Measurements from ENCODE around the gene CMKLR1. TPM values are rescaled to one million over a fixed set of nuclear protein-coding genes. Genes with fewer than 3 reads are reported as not detected.

The CMKLR1 gene
- total and polyA plus RNA-seq, 2 donors (not counting 1 experiment from before 2014, with no cell fraction given), result 0.06 to 0.54 TPM

DNA sequence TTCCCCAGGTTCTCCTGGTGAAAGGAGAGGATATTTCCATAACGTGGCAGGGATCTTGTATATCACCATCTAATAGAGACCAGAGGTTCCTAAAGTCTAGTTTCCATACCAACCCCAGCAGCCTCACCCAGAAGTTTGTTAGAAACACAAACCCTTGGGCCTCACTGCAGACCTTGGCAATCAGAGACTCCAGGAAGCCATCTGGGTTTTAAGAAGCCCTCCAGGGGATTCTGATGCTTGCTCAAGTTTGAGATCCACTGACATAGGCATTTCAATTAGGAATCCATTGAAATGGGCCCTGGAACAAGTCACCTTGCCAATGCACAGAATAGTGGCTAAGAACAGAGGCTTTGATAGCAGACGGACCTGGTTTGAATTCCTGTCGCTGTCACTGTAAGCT, 2.2 kb upstream of the CMKLR1 start:
- Histone ChIP-seq H3K36me3 (replicated peaks in 1 of 2; ENCODE audit: control extremely low read depth in 1 of 2, control insufficient read depth in 1 of 2, extremely low read depth in 1 of 2, insufficient read depth in 2 of 2, low read length in 1 of 2) (no peaks in the 10 kb centered on the region), H3K79me2 (ENCODE audit: control insufficient read depth, insufficient read depth, low read length) (no peaks in the 10 kb centered on the region), H3K4me2 (replicated peaks; ENCODE audit: low read depth, low read length, poor library complexity, severe bottlenecking) (no peak overlapping the region), H2AFZ (ENCODE audit: insufficient read depth, low read depth, low read length, poor library complexity, severe bottlenecking) (no peak overlapping the region), H4K20me1 (ENCODE audit: control insufficient read depth, insufficient read depth, low read length, poor library complexity, severe bottlenecking) (no peaks in the 10 kb centered on the region), H3K4me3 (ENCODE audit: control extremely low read depth in 1 of 5, extremely low read depth in 1 of 5, insufficient read depth in 1 of 5, low read depth in 2 of 5, low read length in 4 of 5) (no peak overlapping the region), H3K9ac (ENCODE audit: low read length) (no peak overlapping the region), H3K4me1 (ENCODE audit: control insufficient read depth in 2 of 2, insufficient read depth in 2 of 2, low read length in 2 of 2) (no peaks in the 10 kb centered on the region), H3K27me3 (replicated peaks in 1 of 4; ENCODE audit: control extremely low read depth in 1 of 4, control insufficient read depth in 3 of 4, insufficient read depth in 4 of 4, low read length in 3 of 4) (peaks cover 0 to 25% (median 3%) of the 10 kb centered on the region in 4 experiments), H3K27ac (ENCODE audit: low read length in 2 of 2) (no peak overlapping the region), H3K9me3 (ENCODE audit: control extremely low read depth in 1 of 3, control insufficient read depth in 2 of 3, insufficient read depth in 1 of 3, low read length in 2 of 3) (peaks cover 0 to 3% (median 0%) of the 10 kb centered on the region in 3 donors)
- no peak for ATAC-seq (ENCODE audit: low read depth)
- DNase-seq, result no peak
- Mint-ChIP-seq H3K27ac (no peak overlapping the region), H3K27me3 (peaks cover 56% of the 10 kb centered on the region), H3K9me3 (ENCODE audit: insufficient read depth) (peaks cover 3% of the 10 kb centered on the region), H3K4me3 (no peak overlapping the region), H3K4me1 (no peaks in the 10 kb centered on the region)
- intact Hi-C loops (cut with micrococcal nuclease), result no loop called here
- CTCF ChIA-PET, result no interaction called here
- POLR2A ChIA-PET, result no interaction called here
- TF ChIP-seq, protein P1, sequence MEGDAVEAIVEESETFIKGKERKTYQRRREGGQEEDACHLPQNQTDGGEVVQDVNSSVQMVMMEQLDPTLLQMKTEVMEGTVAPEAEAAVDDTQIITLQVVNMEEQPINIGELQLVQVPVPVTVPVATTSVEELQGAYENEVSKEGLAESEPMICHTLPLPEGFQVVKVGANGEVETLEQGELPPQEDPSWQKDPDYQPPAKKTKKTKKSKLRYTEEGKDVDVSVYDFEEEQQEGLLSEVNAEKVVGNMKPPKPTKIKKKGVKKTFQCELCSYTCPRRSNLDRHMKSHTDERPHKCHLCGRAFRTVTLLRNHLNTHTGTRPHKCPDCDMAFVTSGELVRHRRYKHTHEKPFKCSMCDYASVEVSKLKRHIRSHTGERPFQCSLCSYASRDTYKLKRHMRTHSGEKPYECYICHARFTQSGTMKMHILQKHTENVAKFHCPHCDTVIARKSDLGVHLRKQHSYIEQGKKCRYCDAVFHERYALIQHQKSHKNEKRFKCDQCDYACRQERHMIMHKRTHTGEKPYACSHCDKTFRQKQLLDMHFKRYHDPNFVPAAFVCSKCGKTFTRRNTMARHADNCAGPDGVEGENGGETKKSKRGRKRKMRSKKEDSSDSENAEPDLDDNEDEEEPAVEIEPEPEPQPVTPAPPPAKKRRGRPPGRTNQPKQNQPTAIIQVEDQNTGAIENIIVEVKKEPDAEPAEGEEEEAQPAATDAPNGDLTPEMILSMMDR (IDR thresholded peaks at IDR 0.05), result no peak
- no peak for TF ChIP-seq EZH2 (IDR thresholded peaks at IDR 0.05; ENCODE audit: borderline replicate concordance, insufficient read depth, low read depth, low read length, poor library complexity, severe bottlenecking)
- WGBS (ENCODE audit: insufficient coverage), result 95% methylated on average over 2 of the region's 3 CpGs

DNA sequence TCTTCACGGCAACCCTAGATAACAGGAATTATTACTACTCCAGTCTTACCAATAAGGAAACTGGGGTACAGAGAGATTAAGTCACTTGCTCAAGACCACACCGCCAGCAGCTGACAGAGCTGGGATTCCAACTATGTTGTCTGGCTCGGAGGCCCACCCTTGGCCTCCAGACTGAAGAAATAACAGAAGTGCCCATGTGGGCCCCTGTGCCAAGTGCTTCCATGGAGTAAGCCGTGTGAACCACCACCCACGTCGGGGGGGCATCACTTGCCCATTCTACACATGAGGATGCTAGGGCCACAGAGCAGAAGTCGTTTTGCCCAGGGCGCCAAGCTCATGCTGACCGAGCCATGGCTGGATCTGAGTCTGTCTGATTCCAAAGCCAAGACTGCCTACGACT, 926 bp upstream of the CMKLR1 start:
- POLR2A ChIA-PET, result no interaction called here
- H3K4me3 ChIP-seq (ENCODE audit: control extremely low read depth in 1 of 5, extremely low read depth in 1 of 5, insufficient read depth in 1 of 5, low read depth in 2 of 5, low read length in 4 of 5), result no peak overlapping the region
- no peak overlapping the region for H3K4me3 Mint-ChIP-seq
- H3K4me2 ChIP-seq (replicated peaks; ENCODE audit: low read depth, low read length, poor library complexity, severe bottlenecking), result no peak overlapping the region
- peaks cover 52% of the 10 kb centered on the region for H3K27me3 Mint-ChIP-seq
- H3K4me1 Mint-ChIP-seq, result no peaks in the 10 kb centered on the region
- no peak for ATAC-seq (ENCODE audit: low read depth)
- H3K9me3 ChIP-seq (ENCODE audit: control extremely low read depth in 1 of 3, control insufficient read depth in 2 of 3, insufficient read depth in 1 of 3, low read length in 2 of 3), result peaks cover 0 to 3% (median 0%) of the 10 kb centered on the region in 3 donors
- DNase-seq, result no peak
- H3K36me3 ChIP-seq (replicated peaks in 1 of 2; ENCODE audit: control extremely low read depth in 1 of 2, control insufficient read depth in 1 of 2, extremely low read depth in 1 of 2, insufficient read depth in 2 of 2, low read length in 1 of 2), result no peaks in the 10 kb centered on the region
- H3K27ac ChIP-seq (ENCODE audit: low read length in 2 of 2), result no peak overlapping the region
- intact Hi-C loops (cut with micrococcal nuclease), result no loop called here
- WGBS (ENCODE audit: insufficient coverage), result 89% methylated on average over 9 of the region's 10 CpGs
- no peak overlapping the region for H3K27ac Mint-ChIP-seq
- H2AFZ ChIP-seq (ENCODE audit: insufficient read depth, low read depth, low read length, poor library complexity, severe bottlenecking), result no peak overlapping the region
- no peak for TF ChIP-seq EZH2 (IDR thresholded peaks at IDR 0.05; ENCODE audit: borderline replicate concordance, insufficient read depth, low read depth, low read length, poor library complexity, severe bottlenecking)
- TF ChIP-seq, protein P1 (IDR thresholded peaks at IDR 0.05), result no peak
- H4K20me1 ChIP-seq (ENCODE audit: control insufficient read depth, insufficient read depth, low read length, poor library complexity, severe bottlenecking), result no peaks in the 10 kb centered on the region
- no peaks in the 10 kb centered on the region for H3K79me2 ChIP-seq (ENCODE audit: control insufficient read depth, insufficient read depth, low read length)
- peaks cover 3% of the 10 kb centered on the region for H3K9me3 Mint-ChIP-seq (ENCODE audit: insufficient read depth)
- H3K4me1 ChIP-seq (ENCODE audit: control insufficient read depth in 2 of 2, insufficient read depth in 2 of 2, low read length in 2 of 2), result no peaks in the 10 kb centered on the region
- H3K27me3 ChIP-seq (replicated peaks in 1 of 4; ENCODE audit: control extremely low read depth in 1 of 4, control insufficient read depth in 3 of 4, insufficient read depth in 4 of 4, low read length in 3 of 4), result peaks cover 0 to 20% (median 3%) of the 10 kb centered on the region in 4 experiments
- CTCF ChIA-PET, result no interaction called here
- H3K9ac ChIP-seq (ENCODE audit: low read length), result no peak overlapping the region

All from B cell (primary cell).